Parathyroid adenoma (tissue), 2 donors: ENCODE measurements around the gene SMARCA4.

Experiments
- H2AFZ ChIP-seq: fragments of 300-600 bp; sonication (generic); one replicate; pipeline ENCODE4 v1.7.0; 2017; ENCODE audit warnings: antibody characterized with exemption, mild to moderate bottlenecking
- H3K27ac ChIP-seq: fragments of 300-600 bp; sonication (generic); one replicate; pipeline ENCODE4 v1.7.0; 2017
- H3K27me3 ChIP-seq: fragments of 300-600 bp; sonication (generic); one replicate; pipeline ENCODE4 v1.7.0; 2017; ENCODE audit warnings: low read length; ENCODE audit not compliant: control insufficient read depth, insufficient read depth
- H3K36me3 ChIP-seq: fragments of 300-600 bp; sonication (generic); one replicate; pipeline ENCODE4 v1.7.0; 2017; ENCODE audit warnings: low read length; ENCODE audit not compliant: control insufficient read depth, insufficient read depth
- H3K4me1 ChIP-seq: fragments of 300-600 bp; sonication (generic); one replicate; pipeline ENCODE4 v1.7.0; 2017; ENCODE audit warnings: control low read depth
- H3K4me2 ChIP-seq: fragments of 300-600 bp; sonication (generic); one replicate; pipeline ENCODE4 v1.7.0; 2017; ENCODE audit warnings: low read length
- H3K4me3 ChIP-seq: fragments of 300-600 bp; sonication (generic); one replicate; pipeline ENCODE4 v1.7.0; 2017; ENCODE audit warnings: low read depth, low read length
- H3K79me2 ChIP-seq: fragments of 300-600 bp; sonication (generic); one replicate; pipeline ENCODE4 v1.7.0; 2017; ENCODE audit warnings: control low read depth
- H3K9ac ChIP-seq: fragments of 300-600 bp; sonication (generic); one replicate; pipeline ENCODE4 v1.7.0; 2017; ENCODE audit warnings: mild to moderate bottlenecking
- H3K9me3 ChIP-seq: fragments of 300-600 bp; sonication (generic); one replicate; pipeline ENCODE4 v1.7.0; 2017; ENCODE audit warnings: low read length; ENCODE audit not compliant: control insufficient read depth
- CTCF ChIP-seq: fragments of 300-600 bp; sonication (generic); IDR thresholded peaks from one replicate; pipeline ENCODE4 v1.7.0; 2017; ENCODE audit warnings: antibody characterized with exemption, mild to moderate bottlenecking
- donor health status: primary hyperparathyroidism.

SMARCA4 gene

DNA sequence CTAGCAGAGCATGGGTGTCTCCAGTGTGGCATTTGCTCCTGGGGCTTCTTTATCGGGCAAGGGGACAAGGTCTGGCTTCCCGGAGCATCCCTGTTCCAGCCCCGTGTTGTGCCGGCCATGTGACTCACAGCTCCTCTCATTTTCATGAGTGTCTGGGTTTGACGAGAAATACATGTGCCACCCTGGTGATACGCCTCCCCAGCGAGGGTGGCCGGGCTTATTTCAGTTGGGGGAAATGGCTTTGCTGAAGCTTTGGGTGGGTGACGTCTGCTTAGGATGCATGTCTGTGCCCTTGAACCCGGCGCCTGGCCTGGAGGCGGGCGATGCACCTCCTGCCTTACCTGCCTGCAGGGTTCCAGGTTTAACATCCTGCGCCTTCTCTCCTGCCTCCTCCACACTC, 66.6 kb downstream of the SMARCA4 start:
- H3K27me3 ChIP-seq, result no peaks in the 10 kb centered on the region
- TF ChIP-seq CTCF, result no peak
- H3K36me3 ChIP-seq, result no peaks in the 10 kb centered on the region

GRCh38 chr19:11028146-11028545, 67.3 kb downstream of the SMARCA4 start:
- Histone ChIP-seq H3K9me3 (no peaks in the 10 kb centered on the region), H3K36me3 (no peaks in the 10 kb centered on the region), H3K4me2 (no peak overlapping the region), H3K27me3 (no peaks in the 10 kb centered on the region), H3K4me3 (no peak overlapping the region), H3K4me1 (no peaks in the 10 kb centered on the region), H3K79me2 (no peaks in the 10 kb centered on the region), H2AFZ (no peak overlapping the region), H3K27ac (no peak overlapping the region), H3K9ac (no peak overlapping the region)
- TF ChIP-seq CTCF, result no peak

More for the DNA sequence above, 66.6 kb downstream of the SMARCA4 start:
- H3K4me2 ChIP-seq, result no peak overlapping the region
- no peak overlapping the region for H3K4me3 ChIP-seq
- H3K79me2 ChIP-seq, result no peaks in the 10 kb centered on the region
- no peaks in the 10 kb centered on the region for H3K4me1 ChIP-seq
- H3K9ac ChIP-seq, result no peak overlapping the region
- H2AFZ ChIP-seq, result no peak overlapping the region
- H3K27ac ChIP-seq, result no peak overlapping the region
- no peaks in the 10 kb centered on the region for H3K9me3 ChIP-seq

GRCh38 chr19:11031421-11032070, 70.7 kb downstream of the SMARCA4 start:
- Histone ChIP-seq H3K4me2 (no peak overlapping the region), H3K27me3 (no peaks in the 10 kb centered on the region), H3K27ac (no peak overlapping the region), H3K9me3 (no peaks in the 10 kb centered on the region), H3K4me3 (no peak overlapping the region), H3K9ac (no peak overlapping the region), H3K4me1 (no peaks in the 10 kb centered on the region), H3K36me3 (no peaks in the 10 kb centered on the region), H3K79me2 (peaks cover 2% of the 10 kb centered on the region), H2AFZ (no peak overlapping the region)
- no peak for TF ChIP-seq CTCF

DNA sequence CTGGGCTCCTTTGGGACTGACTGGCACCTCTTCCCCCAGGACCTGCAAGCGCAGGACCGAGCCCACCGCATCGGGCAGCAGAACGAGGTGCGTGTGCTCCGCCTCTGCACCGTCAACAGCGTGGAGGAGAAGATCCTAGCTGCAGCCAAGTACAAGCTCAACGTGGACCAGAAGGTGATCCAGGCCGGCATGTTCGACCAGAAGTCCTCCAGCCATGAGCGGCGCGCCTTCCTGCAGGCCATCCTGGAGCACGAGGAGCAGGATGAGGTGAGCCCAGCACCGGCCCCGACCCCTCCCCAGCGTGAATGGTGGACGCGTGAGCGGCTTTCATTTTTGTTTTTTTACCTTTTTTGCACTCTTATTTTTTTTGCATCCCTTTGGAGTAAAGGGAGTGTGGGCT, 72.4 kb downstream of the SMARCA4 start:
- Histone ChIP-seq H2AFZ (no peak overlapping the region), H3K4me3 (no peak overlapping the region), H3K36me3 (no peaks in the 10 kb centered on the region)

More for the DNA sequence above, 72.4 kb downstream of the SMARCA4 start:
- no peak overlapping the region for H3K4me2 ChIP-seq
- no peaks in the 10 kb centered on the region for H3K4me1 ChIP-seq
- H3K9ac ChIP-seq, result no peak overlapping the region
- no peak overlapping the region for H3K27ac ChIP-seq
- peaks cover 6% of the 10 kb centered on the region for H3K79me2 ChIP-seq
- H3K9me3 ChIP-seq, result no peaks in the 10 kb centered on the region
- no peaks in the 10 kb centered on the region for H3K27me3 ChIP-seq
- no peak for TF ChIP-seq CTCF
